Body of pancreas (tissue), 4 donors: ENCODE data around the gene SLC8A2.
A peak's percentile ranks its signal among the peaks of the same experiment; 100 is the strongest.

Experiments
- CTCF ChIP-seq, 7 experiments: fragments of 450-650 bp in 4 of 7; fragments of 200-600 bp in 3 of 7; sonication (generic) in 3 of 7; IDR thresholded peaks; one replicate each; pipeline ENCODE4 v1.5.1; 2016 to 2019; ENCODE audit warnings: antibody characterized with exemption in 7 of 7
- POLR2A ChIP-seq, 3 donors: fragments of 450-650 bp; IDR thresholded peaks; one replicate each; pipeline ENCODE4 v1.6.1; 2016; ENCODE audit warnings: antibody characterized with exemption in 3 of 3, mild to moderate bottlenecking in 2 of 3

GRCh38 chr19:47391510-47392223, 80.0 kb downstream of the SLC8A2 start:
- no peak for TF ChIP-seq POLR2A (IDR thresholded peaks at IDR 0.05)
- peak; percentile 71 to 83 (median 81) for TF ChIP-seq CTCF (IDR thresholded peaks at IDR 0.05)
